ENCODE results near the gene CD300H. TPM values are rescaled to one million over a fixed set of nuclear protein-coding genes. Genes with fewer than 3 reads are reported as not detected.

Gene CD300H
- not detected in 2 replicates for total RNA-seq (2014; rRNA removed; shearing (Covaris generic))

DNA sequence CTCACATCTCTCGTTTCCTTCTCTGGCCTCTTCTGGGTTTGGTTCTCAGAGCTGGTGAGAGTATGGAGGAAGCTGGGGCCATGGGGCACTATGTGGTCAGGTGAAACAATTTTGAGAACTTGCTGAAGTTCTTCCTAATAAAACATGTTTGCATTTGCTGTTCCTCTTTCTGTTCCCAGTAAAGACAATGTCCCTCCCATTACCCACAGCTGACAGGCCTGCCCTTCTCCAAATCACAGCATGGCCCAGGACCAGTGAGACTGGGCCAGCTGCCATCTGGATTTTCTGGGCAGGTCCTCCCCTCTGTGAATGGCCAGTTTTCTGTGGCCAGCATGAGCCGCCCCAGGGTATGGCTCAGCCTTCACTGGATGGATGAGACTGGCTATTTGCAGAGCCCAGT lies at the start of gene CD300H:
Gene CD300H (minus strand): TSS at position 113 of the 400 bp plus-strand sequence.
- no peak for DNase-seq (ENCODE audit: low read depth)

DNA sequence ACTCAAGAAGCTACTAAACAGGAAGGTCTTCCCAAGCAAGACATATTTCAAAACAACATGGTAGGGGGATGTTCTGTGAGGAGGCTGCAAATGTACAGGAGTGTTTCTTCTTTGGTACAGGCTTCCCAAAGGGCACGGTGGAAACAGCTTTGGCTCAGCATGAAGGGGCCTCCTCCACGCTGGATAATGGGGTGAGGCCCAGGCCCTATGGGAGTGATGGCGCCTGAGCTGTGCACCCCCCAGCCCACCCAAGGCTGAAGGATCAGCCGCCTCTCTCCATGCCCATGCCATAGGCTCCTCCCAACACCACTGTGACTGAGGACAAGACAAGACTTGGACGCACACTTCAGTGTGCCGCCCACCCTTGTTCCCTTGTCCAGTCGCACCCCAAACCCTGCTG lies 49.4 kb upstream of the CD300H start:
- no peak for DNase-seq (ENCODE audit: low read depth)

DNA sequence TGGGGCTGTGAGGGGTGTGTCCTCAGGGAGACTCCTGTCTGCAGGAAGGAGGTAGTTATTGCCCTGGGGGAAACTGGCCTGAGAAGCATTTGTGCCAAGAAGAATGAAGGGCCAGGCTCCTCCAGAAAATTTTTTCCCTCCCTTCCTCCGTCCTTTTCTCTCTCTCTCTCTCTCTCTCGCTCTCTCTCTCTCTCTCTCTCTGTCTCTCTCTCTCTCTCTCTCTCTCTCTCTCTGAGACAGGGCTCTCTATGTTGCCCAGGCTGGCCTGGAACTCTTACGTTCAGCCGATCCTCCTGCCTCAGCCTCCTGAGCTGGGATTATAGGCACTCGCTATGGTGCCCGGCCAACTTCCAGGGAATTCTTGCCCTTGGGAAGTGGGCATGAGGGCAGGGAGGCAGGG lies 44.7 kb upstream of the CD300H start:
- DNase-seq (ENCODE audit: low read depth) = no peak

GRCh38 chr17:74610108-74610507 lies 42.8 kb upstream of the CD300H start:
- no peak for DNase-seq (ENCODE audit: low read depth)

- DNase-seq (ENCODE audit: low read depth) = no peak
Measured at GRCh38 chr17:74608511-74608910, 41.2 kb upstream of the CD300H start.

GRCh38 chr17:74607221-74607620 lies 39.9 kb upstream of the CD300H start:
- no peak for DNase-seq (ENCODE audit: low read depth)

GRCh38 chr17:74606050-74606449 lies 38.7 kb upstream of the CD300H start:
- DNase-seq (ENCODE audit: low read depth) = no peak

DNA sequence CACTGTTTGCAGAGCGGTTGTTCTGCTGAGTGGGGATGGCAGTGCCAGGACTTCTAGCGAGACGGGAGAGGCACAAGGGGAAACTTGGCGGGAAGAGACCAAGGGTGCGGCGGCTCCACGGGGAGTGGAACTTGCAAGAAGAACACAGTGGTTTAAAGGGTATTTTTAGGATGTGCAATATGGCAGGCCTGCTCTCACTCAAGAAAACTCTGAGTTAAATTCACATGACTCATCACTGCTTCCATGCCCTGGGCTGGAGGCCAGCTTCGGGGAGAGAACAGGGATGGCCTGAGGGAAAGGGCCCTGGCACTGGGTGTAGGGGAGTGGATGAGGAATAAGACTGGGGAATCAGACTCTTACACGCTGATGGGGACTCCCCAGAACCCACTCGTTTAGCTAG lies 38.1 kb upstream of the CD300H start:
- DNase-seq (ENCODE audit: low read depth) = peak; percentile 89

GRCh38 chr17:74604761-74605160 lies 37.5 kb upstream of the CD300H start:
- DNase-seq (ENCODE audit: low read depth) = no peak

GRCh38 chr17:74604200-74604599 lies 36.9 kb upstream of the CD300H start:
- DNase-seq (ENCODE audit: low read depth) = no peak

DNA sequence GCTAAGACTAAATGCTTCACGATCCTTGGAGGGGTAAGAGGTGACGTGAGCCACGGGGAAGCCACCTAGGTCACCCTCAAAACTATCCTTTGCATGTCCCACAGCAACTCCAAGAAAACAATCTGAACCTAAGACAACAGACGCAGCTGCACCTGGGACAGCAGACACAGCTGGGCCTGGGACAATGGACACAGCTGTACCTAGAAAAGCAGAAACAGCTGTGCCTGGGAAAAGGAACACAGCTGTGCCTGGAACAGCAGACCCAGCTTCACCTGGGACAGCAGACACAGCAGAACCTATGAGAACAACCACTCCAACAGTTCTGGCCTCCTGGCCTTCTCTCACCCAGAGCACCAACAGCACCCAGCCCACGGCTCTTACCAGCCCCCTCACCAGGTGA lies 36.4 kb upstream of the CD300H start:
- DNase-seq (ENCODE audit: low read depth) = no peak

- DNase-seq (ENCODE audit: low read depth) = no peak
Measured at GRCh38 chr17:74603037-74603635, 35.8 kb upstream of the CD300H start.

- peak; percentile 59 for DNase-seq (ENCODE audit: low read depth)
Measured at GRCh38 chr17:74601944-74602572, 34.7 kb upstream of the CD300H start.

DNA sequence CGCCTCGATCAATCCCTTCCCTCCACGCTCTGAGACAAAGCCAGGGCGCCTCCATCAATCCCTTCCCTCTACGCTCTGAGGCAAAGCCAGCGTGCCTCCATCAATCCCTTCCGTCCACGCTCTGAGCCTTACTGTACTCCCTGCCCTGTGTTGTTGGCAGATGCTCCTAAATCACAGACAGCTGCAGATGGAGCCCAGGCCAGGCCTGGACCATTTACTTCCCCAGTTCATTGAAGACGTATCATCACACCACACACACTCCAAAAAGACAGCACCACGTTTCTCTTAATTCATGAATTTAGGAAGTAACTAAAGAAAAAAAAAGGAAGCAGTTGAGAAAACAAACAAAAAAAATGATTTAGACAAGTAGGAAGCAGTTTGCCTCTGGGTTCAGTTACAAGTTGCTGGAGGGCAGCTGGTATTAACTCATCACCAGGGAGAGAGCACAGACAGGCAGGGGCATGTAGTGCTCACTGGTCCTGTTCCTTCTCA lies 32.2 kb upstream of the CD300H start:
- DNase-seq (ENCODE audit: low read depth) = no peak

DNA sequence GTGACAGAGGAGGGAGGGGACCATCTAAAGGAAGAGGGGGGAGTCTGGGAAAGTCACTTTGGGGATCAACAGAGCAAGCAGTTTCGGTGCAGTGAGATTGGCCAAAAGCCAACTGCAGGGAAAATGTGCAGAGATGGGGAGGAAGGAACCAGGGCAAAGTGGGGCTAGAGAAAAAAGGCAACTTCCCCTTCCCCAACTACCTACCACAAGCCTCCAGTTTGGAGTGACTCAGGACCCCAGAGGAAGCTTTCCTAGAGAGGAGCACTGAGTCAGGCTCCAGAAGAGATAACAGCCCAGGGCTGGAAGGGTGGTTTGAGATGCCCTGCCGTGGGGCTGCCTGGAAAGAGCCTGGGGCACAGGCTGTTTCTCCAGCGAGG lies 31.7 kb upstream of the CD300H start:
- peak; percentile 27 for DNase-seq (ENCODE audit: low read depth)

- DNase-seq (ENCODE audit: low read depth) = no peak
Measured at GRCh38 chr17:74598346-74599022, 31.2 kb upstream of the CD300H start.

GRCh38 chr17:74597069-74597790 lies 29.9 kb upstream of the CD300H start:
- no peak for DNase-seq (ENCODE audit: low read depth)

- DNase-seq (ENCODE audit: low read depth) = no peak
Measured at GRCh38 chr17:74595037-74595750, 27.9 kb upstream of the CD300H start.

DNA sequence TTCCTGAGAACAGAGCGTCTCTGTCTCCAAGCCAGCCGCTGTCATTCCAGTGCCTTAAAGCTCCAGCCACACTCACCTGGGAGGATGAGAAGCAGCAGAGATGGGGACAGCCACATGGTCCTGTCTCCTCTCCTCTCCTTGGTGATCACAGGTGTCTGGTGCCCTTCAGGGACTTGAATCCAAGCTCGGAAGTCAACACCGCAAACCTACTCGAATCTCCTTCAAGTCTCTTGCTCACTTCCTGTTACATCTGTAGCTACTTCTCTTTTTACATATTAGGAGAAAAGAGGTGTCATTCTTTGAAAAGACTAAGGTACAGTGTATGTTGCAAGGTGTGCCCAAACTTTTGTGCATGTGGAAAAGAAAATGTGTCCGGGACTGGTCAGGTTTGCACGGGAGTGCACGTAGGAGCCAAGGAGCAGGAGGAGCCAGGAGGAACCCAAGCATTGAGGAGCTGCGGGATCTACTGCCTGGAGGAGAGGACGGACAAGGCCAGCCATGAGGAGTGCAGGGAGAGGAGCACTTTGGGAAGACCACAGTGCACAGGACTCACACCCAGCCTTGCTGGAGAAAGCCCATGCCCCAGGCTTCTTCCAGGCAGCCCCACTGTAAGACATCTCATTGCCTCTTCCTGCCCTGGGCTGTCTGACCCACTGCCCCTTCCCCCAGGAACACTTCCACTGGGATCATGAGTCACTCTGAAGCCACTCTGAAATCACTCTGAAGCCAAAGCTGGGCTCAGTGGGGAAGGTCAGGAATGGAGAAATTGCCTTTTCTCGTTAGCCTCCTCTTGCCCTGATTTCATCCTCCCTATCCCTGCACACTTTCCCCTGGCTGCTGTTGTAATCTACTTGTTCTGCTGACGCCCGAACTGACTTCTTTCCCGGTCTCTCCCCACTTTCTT lies 25.0 kb upstream of the CD300H start, which contains the start of gene CD300LD:
Gene CD300LD (minus strand): TSS at position 197 of the 904 bp plus-strand sequence. CDS start 81 bp downstream, at position 116.
- peak; percentile 37 for DNase-seq (ENCODE audit: low read depth)

DNA sequence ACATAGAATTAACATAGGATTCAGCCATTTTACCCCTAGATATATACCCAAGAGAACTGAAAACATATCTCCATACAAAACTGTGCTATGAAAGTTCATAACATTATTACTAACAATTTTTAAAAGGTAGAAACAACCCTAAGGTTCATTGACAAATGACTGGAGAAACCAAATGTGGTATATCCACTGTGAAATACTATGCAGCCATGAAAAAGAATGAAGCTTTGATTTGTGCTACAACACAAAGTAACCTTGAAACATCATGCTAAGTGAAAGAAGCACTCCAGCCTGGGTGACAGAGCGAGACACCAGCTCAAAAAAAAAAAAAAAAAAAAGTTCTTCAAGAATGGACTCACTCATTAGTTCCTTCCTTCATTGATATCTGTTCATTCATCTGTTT lies 24.2 kb upstream of the CD300H start:
- no peak for DNase-seq (ENCODE audit: low read depth)

DNA sequence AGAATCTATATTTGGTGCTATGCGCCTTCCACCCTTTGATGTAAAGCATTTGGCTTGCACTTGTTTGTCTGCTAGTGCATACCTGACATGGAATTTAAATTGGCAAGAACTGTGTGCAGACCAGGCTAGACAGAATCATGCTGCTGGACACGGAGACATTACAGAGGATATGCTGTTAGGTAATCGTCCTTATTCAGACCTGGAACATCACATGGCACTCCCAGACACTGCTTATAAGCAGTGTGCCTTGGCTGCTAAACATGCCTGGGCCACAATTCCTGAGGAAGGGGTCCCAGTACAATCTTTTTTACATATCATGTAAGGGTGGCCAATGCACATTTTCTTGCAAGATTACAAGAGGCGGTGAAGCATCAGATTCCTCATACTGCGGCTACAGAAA lies 18.4 kb upstream of the CD300H start:
- DNase-seq (ENCODE audit: low read depth) = no peak
